Measurements from ENCODE around the gene STX18.

STX18 gene

GRCh38 chr4:4392501-4393183 lies 149.2 kb downstream of the STX18 start:
- Histone ChIP-seq H3K4me3 (no peak overlapping the region), H3K9me3 (ENCODE audit: low read depth, low read length) (no peaks in the 10 kb centered on the region), H3K9ac (ENCODE audit: insufficient read length) (no peak overlapping the region), H3K36me3 (ENCODE audit: insufficient read depth, low read length) (peaks cover 14% of the 10 kb centered on the region; the same call in 1 of the 2 replicates), H3K27ac (no peak overlapping the region)
- no peak for DNase-seq (ENCODE audit: low read depth, low spot score)
- TF ChIP-seq FOXP2 (optimal IDR thresholded peaks at IDR 0.05; ENCODE audit: control extremely low read depth, extremely low read length, insufficient read depth): no peak
- no peak for TF ChIP-seq EZH2 (IDR thresholded peaks at IDR 0.05)
- no peak for TF ChIP-seq POLR2AphosphoS5 (IDR thresholded peaks at IDR 0.05; ENCODE audit: borderline replicate concordance, low read depth, low read length)

DNA sequence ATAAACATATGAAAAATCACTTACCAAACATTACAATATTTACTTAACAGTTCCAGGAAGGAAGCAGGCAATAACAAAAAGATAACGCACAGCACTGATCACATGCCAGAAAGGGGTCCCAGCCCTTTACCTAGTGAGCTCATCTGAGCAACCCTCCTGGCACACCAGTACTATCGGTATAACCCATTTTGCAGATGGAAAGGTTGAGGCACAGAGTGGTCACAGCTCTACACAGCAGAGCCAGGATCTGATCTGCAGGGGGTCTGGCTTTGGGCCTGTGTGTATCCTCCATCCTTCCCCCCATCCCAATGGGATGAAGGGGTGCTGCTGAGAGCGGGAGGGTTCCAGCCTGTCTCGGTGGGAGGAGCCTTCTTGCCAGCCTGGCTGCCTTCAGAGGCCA lies 150.0 kb downstream of the STX18 start:
- no peak overlapping the region for H3K9ac ChIP-seq (ENCODE audit: insufficient read length)
- H3K9me3 ChIP-seq (ENCODE audit: low read depth, low read length): no peaks in the 10 kb centered on the region
- TF ChIP-seq EZH2 (IDR thresholded peaks at IDR 0.05): no peak
- no peak for TF ChIP-seq FOXP2 (optimal IDR thresholded peaks at IDR 0.05; ENCODE audit: control extremely low read depth, extremely low read length, insufficient read depth)
- TF ChIP-seq POLR2AphosphoS5 (IDR thresholded peaks at IDR 0.05; ENCODE audit: borderline replicate concordance, low read depth, low read length): no peak
- peaks cover 14% of the 10 kb centered on the region; the same call in 1 of the 2 replicates for H3K36me3 ChIP-seq (ENCODE audit: insufficient read depth, low read length)
- no peak overlapping the region for H3K4me3 ChIP-seq
- H3K27ac ChIP-seq: no peak overlapping the region
- no peak for DNase-seq (ENCODE audit: low read depth, low spot score)

DNA sequence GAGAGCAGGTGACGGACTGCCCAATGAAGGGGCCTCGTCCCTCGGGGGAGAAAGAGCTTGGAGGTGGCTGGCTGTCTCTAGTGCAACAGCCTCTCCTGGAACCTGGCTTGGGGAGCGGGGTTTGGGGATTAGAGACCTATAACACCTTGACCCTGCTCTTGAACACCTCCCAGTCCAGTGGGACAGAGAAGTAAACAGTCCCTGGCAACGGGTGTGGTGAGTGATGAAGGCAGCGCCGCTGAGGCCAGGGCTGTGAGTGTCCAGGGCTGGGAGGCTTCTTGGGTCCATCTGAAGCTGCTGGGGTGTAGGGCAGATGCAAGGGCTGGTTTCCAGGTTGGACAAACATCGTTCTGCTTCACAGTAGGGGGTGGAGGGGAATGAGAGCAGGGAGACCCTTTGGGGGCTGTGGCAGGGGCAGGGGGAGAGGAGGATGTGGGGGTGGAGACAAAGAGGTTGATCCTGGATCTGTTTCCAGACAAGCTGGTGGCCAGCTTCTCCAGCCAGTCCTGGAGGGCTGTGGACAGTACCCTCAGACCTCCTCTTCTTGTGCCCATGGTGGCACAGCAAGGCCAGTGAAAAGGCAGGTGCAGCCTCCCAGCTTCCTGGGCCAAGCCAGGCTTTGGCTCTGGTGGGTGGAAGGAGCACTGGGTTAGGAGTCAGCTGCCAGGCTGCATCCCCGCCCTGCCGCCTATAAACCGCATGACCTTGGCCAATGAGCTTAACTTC lies 151.2 kb downstream of the STX18 start:
- no peak overlapping the region for H3K27ac ChIP-seq
- TF ChIP-seq POLR2AphosphoS5 (IDR thresholded peaks at IDR 0.05; ENCODE audit: borderline replicate concordance, low read depth, low read length): no peak
- no peak for TF ChIP-seq FOXP2 (optimal IDR thresholded peaks at IDR 0.05; ENCODE audit: control extremely low read depth, extremely low read length, insufficient read depth)
- no peak for TF ChIP-seq EZH2 (IDR thresholded peaks at IDR 0.05)
- no peaks in the 10 kb centered on the region for H3K9me3 ChIP-seq (ENCODE audit: low read depth, low read length)
- no peak for DNase-seq (ENCODE audit: low read depth, low spot score)
- H3K36me3 ChIP-seq (ENCODE audit: insufficient read depth, low read length): peaks cover 14% of the 10 kb centered on the region; the same call in 1 of the 2 replicates
- no peak overlapping the region for H3K9ac ChIP-seq (ENCODE audit: insufficient read length)
- no peak overlapping the region for H3K4me3 ChIP-seq

DNA sequence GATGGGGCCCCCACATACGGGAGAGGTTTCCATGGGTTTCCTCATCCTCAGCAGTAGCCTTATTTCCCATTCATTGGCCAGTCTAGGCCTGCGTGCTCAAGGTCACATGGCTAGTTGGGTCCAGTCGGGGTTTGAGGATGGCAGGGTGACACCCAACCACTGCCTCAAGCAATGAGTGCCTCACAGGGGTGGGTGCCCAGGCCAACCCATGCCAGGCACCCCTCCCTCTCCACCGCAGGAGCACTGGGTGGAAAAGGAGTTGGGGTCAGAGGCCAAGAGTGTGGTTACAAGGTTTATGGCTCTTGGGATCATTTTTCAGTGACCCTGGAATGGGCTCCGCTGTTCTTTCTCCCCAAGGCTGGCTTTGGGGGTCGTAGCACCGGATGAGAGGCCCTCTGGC lies 151.8 kb downstream of the STX18 start:
- no peak overlapping the region for H3K9ac ChIP-seq (ENCODE audit: insufficient read length)
- H3K27ac ChIP-seq: no peak overlapping the region
- H3K9me3 ChIP-seq (ENCODE audit: low read depth, low read length): no peaks in the 10 kb centered on the region
- peaks cover 14% of the 10 kb centered on the region; the same call in 1 of the 2 replicates for H3K36me3 ChIP-seq (ENCODE audit: insufficient read depth, low read length)
- no peak for DNase-seq (ENCODE audit: low read depth, low spot score)
- H3K4me3 ChIP-seq: no peak overlapping the region
- no peak for TF ChIP-seq FOXP2 (optimal IDR thresholded peaks at IDR 0.05; ENCODE audit: control extremely low read depth, extremely low read length, insufficient read depth)
- no peak for TF ChIP-seq EZH2 (IDR thresholded peaks at IDR 0.05)
- no peak for TF ChIP-seq POLR2AphosphoS5 (IDR thresholded peaks at IDR 0.05; ENCODE audit: borderline replicate concordance, low read depth, low read length)

DNA sequence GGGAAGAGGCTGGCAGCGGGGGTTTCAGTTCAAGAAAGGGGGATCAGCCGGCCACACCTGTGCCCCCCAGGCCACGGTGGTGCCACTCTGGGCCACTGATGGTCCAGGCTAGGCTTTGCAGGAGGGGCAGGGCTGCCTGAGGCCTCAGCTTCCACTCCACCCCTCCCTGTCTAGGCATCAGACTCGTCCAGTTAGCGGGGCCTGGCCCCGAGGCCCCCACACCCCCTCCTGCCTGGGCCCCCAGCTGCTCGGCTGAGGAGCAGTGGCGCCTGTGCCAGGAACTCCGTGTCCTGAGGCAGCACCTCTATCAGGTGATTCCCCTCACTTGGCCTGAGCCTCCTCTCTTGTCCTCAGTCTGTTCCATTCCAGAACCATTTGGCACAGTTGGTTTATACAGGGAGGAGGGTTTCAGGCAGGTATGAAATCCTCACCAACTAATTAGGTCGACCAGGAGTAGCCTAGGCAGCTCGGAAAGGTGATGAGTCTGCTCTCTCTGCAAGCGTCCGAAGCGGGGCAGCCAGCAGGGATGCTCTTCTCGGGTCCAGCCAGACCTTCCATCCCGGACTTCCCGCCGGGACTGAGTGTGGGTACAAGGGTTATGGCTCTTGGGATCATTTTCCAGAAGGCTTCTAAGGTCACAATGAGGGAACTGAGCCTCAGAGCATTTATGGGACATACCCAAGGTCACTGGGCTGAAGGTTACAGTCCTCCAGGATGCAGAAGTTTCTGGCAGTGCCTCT lies 152.8 kb downstream of the STX18 start:
- peaks cover 14% of the 10 kb centered on the region; the same call in 1 of the 2 replicates for H3K36me3 ChIP-seq (ENCODE audit: insufficient read depth, low read length)
- H3K4me3 ChIP-seq: no peak overlapping the region
- H3K9ac ChIP-seq (ENCODE audit: insufficient read length): no peak overlapping the region
- DNase-seq (ENCODE audit: low read depth, low spot score): no peak
- TF ChIP-seq POLR2AphosphoS5 (IDR thresholded peaks at IDR 0.05; ENCODE audit: borderline replicate concordance, low read depth, low read length): no peak
- TF ChIP-seq FOXP2 (optimal IDR thresholded peaks at IDR 0.05; ENCODE audit: control extremely low read depth, extremely low read length, insufficient read depth): no peak
- no peak for TF ChIP-seq EZH2 (IDR thresholded peaks at IDR 0.05)
- no peak overlapping the region for H3K27ac ChIP-seq
- H3K9me3 ChIP-seq (ENCODE audit: low read depth, low read length): no peaks in the 10 kb centered on the region

DNA sequence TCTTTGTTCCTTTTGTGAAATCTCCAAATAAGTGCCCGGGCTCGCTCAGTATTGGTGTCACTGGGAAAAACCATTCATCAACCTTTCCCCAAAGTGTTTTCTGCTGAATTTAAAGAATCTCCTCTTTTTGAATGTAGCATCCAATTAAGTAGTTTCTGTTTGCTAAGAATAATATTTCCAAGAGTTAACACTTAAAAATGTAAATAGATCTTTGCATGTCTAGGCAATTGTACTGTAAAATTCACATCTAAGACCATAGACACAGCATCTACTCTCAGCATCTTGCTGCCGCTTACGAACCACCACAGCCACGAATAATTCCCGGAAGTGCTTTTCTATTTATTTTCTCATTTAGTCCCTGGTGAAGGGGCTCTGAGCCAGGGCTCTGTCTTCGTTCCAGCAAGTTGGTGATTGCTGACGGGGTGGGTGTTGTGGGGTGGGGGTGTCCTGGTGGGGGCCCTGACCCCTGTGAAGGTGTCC lies 153.5 kb downstream of the STX18 start:
- no peak overlapping the region for H3K9ac ChIP-seq (ENCODE audit: insufficient read length)
- DNase-seq (ENCODE audit: low read depth, low spot score): no peak
- no peak for TF ChIP-seq POLR2AphosphoS5 (IDR thresholded peaks at IDR 0.05; ENCODE audit: borderline replicate concordance, low read depth, low read length)
- TF ChIP-seq EZH2 (IDR thresholded peaks at IDR 0.05): no peak
- no peak for TF ChIP-seq FOXP2 (optimal IDR thresholded peaks at IDR 0.05; ENCODE audit: control extremely low read depth, extremely low read length, insufficient read depth)
- H3K9me3 ChIP-seq (ENCODE audit: low read depth, low read length): no peaks in the 10 kb centered on the region
- no peak overlapping the region for H3K27ac ChIP-seq
- H3K4me3 ChIP-seq: peak overlapping the region; percentile 93
- peaks cover 12% of the 10 kb centered on the region; the same call in 1 of the 2 replicates for H3K36me3 ChIP-seq (ENCODE audit: insufficient read depth, low read length)

DNA sequence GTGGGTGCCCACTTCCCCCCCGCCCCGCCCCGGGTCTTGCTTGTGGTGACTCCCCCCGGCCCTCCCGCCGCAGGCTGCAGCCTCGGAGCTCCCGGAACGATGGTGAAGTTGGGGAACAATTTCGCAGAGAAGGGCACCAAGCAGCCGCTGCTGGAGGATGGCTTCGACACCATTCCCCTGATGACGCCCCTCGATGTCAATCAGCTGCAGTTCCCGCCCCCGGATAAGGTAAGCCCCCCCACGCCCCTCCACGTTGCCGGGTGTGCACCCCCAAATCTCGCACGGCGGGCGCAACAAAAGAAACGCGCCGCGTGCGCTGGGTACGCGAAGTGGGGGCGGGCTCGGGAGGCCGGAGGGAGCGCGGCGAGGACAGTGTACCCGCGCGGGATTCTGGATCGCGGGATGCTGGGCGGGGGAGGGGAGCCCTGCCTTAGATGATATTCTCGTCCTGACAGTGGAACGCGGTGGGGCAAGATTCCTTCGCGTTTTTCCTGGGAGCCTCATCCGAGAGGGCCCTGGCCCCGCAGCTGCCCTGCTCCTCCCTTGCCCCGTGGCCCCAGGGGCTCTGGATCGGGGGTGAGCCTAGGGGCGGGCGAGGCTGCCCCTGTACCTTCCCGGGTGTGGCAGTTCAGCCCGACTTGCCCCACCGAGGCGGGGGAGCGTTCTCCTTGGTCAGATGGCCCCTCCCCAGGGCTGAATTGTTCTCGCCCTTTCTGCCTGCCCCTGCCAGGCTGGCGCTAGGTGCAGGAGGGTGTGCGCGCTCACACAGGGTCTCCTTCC lies 154.1 kb downstream of the STX18 start:
- no peak for DNase-seq (ENCODE audit: low read depth, low spot score)
- Histone ChIP-seq H3K36me3 (ENCODE audit: insufficient read depth, low read length) (peaks cover 10% of the 10 kb centered on the region; the same call in 1 of the 2 replicates), H3K9ac (ENCODE audit: insufficient read length) (peak overlapping the region; percentile 55), H3K9me3 (ENCODE audit: low read depth, low read length) (no peaks in the 10 kb centered on the region), H3K27ac (no peak overlapping the region), H3K4me3 (peak overlapping the region; percentile 93)
- no peak for TF ChIP-seq FOXP2 (optimal IDR thresholded peaks at IDR 0.05; ENCODE audit: control extremely low read depth, extremely low read length, insufficient read depth)
- no peak for TF ChIP-seq POLR2AphosphoS5 (IDR thresholded peaks at IDR 0.05; ENCODE audit: borderline replicate concordance, low read depth, low read length)
- TF ChIP-seq EZH2 (IDR thresholded peaks at IDR 0.05): no peak
